Thyroid gland (tissue), 4 donors: ENCODE results near the gene SMIM32. TPM values are rescaled to one million over a fixed set of nuclear protein-coding genes. Genes with fewer than 3 reads are reported as not detected.

ENCODE experiments used
- DNase-seq, 2 donors: peaks; one replicate each; pipeline ENCODE4 v3.0.0-alpha.2; 2019
- H3K27ac ChIP-seq, 3 donors: fragments of 200-600 bp; sonication (generic); 1 replicate in 2 of 3; 2 replicates in 1 of 3; pipeline ENCODE4 v1.5.1; 2016 to 2019; ENCODE audit warnings: mild to moderate bottlenecking in 1 of 3, moderate library complexity in 1 of 3
- H3K27me3 ChIP-seq: fragments of 200-600 bp; sonication (generic); one replicate; pipeline ENCODE4 v1.5.1; 2019
- H3K36me3 ChIP-seq, 2 donors: fragments of 200-600 bp; sonication (generic); one replicate each; pipeline ENCODE4 v1.5.1; 2016 to 2019
- H3K4me1 ChIP-seq, 2 donors: fragments of 200-600 bp; sonication (generic); one replicate each; pipeline ENCODE4 v1.5.1; 2017 to 2019
- H3K4me3 ChIP-seq, 3 donors: fragments of 200-600 bp; sonication (generic); replicated peaks in 1 of 3; 1 replicate in 2 of 3; 2 replicates in 1 of 3; pipeline ENCODE4 v1.5.1; 2016; ENCODE audit warnings: mild to moderate bottlenecking in 1 of 3
- H3K9me3 ChIP-seq: fragments of 200-600 bp; sonication (generic); one replicate; pipeline ENCODE4 v1.5.1; 2017
- CTCF ChIP-seq, 6 experiments: fragments of 200-600 bp in 3 of 6; fragments of 450-650 bp in 3 of 6; sonication (generic) in 3 of 6; IDR thresholded peaks; one replicate each; pipeline ENCODE4 v1.5.1; 2016 to 2019; ENCODE audit warnings: antibody characterized with exemption in 6 of 6, mild to moderate bottlenecking in 2 of 6, inconsistent platforms in 1 of 6, moderate library complexity in 1 of 6
- POLR2A ChIP-seq, 2 donors: fragments of 450-650 bp; IDR thresholded peaks; one replicate each; pipeline ENCODE4 v1.6.1; 2017; ENCODE audit warnings: antibody characterized with exemption in 2 of 2, mild to moderate bottlenecking in 2 of 2, moderate library complexity in 1 of 2
- WGBS, 2 donors: methylation state at CpG; one replicate each; pipeline ENCODE4 v1.1.5; 2017; 5-methylcytosine and 5-hydroxymethylcytosine counted together
- intact Hi-C: fragments of 100-400 bp; cut with DNase I; formaldehyde crosslinking; loops from one replicate; pipeline ENCODE4 v1.15.1; 2023
- total RNA-seq, 4 donors: library from RNA; depleted of rRNA; stranded (reverse); fragments of >200 nt; gene quantifications; one replicate each; pipeline ENCODE4 v1.2.3, GENCODE V29; 2016

SMIM32 gene
- total RNA-seq, 4 donors from 2014 or later, result 0.44 TPM; not detected in 3

- no peaks in the 10 kb centered on the region for H3K27me3 ChIP-seq
- H3K4me3 ChIP-seq, result no peak overlapping the region
- H3K9me3 ChIP-seq, result no peaks in the 10 kb centered on the region
- intact Hi-C loops, result no loop called here
- peaks cover 8 to 12% of the 10 kb centered on the region in 2 donors for H3K4me1 ChIP-seq
- H3K36me3 ChIP-seq, result peaks cover 8 to 11% of the 10 kb centered on the region in 2 donors
- TF ChIP-seq POLR2A (IDR thresholded peaks at IDR 0.05) (no peak), CTCF (IDR thresholded peaks at IDR 0.05) (no peak)
- no peak overlapping the region for H3K27ac ChIP-seq
- no peak for DNase-seq
- WGBS, 2 donors, result 93 to 96% methylated on average over 1 of the region's 1 CpG
Observed at GRCh38 chr5:136149891-136150290, 43.1 kb downstream of the SMIM32 start.

- Histone ChIP-seq H3K27me3 (no peaks in the 10 kb centered on the region), H3K9me3 (no peaks in the 10 kb centered on the region), H3K27ac (no peak overlapping the region), H3K36me3 (no peaks in the 10 kb centered on the region), H3K4me1 (peaks cover 16 to 30% of the 10 kb centered on the region in 2 donors), H3K4me3 (no peak overlapping the region)
- no peak for DNase-seq
- intact Hi-C loops, result no loop called here
- TF ChIP-seq CTCF (IDR thresholded peaks at IDR 0.05) (no peak), POLR2A (IDR thresholded peaks at IDR 0.05) (no peak)
Observed at GRCh38 chr5:136147632-136148031, 45.3 kb downstream of the SMIM32 start.

GRCh38 chr5:136146201-136146600, 46.8 kb downstream of the SMIM32 start:
- no peaks in the 10 kb centered on the region for H3K9me3 ChIP-seq
- peaks cover 9 to 38% of the 10 kb centered on the region in 2 donors for H3K4me1 ChIP-seq
- H3K27ac ChIP-seq, result no peak overlapping the region
- no peak for TF ChIP-seq POLR2A (IDR thresholded peaks at IDR 0.05)
- no peak for TF ChIP-seq CTCF (IDR thresholded peaks at IDR 0.05)
- H3K4me3 ChIP-seq, result no peak overlapping the region
- no peak for DNase-seq
- no peaks in the 10 kb centered on the region for H3K27me3 ChIP-seq
- no peaks in the 10 kb centered on the region for H3K36me3 ChIP-seq
- intact Hi-C loops, result no loop called here
- 88 to 89% methylated on average over 3 of the region's 3 CpGs for WGBS, 2 donors

DNA sequence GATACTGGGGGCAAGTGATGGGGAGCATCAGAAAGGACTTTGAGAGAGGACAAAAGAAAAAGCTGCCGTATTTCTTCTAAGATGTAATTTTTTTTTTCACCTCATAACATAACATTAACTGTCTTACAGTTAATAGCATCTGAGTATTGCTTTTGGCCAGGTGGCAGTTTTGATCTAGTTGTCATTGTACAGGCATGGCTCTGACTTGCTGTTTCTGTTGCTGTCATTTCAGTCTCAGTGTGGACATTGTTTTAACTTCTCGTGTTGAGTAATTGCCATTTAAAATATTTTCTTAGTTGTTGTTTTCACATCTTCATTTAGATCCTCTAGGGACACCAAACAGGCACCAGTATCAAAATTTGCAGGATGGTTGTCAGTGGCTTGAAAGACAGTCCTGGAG, 47.9 kb downstream of the SMIM32 start:
- TF ChIP-seq POLR2A (IDR thresholded peaks at IDR 0.05) (no peak), CTCF (IDR thresholded peaks at IDR 0.05) (no peak)
- 61 to 67% methylated on average over 2 of the region's 2 CpGs for WGBS, 2 donors
- no peak overlapping the region for H3K27ac ChIP-seq
- no peak overlapping the region for H3K4me3 ChIP-seq
- H3K9me3 ChIP-seq, result no peaks in the 10 kb centered on the region
- no peaks in the 10 kb centered on the region for H3K36me3 ChIP-seq
- H3K27me3 ChIP-seq, result no peaks in the 10 kb centered on the region
- intact Hi-C loops, result no loop called here
- H3K4me1 ChIP-seq, result peaks cover 9 to 33% of the 10 kb centered on the region in 2 donors
- DNase-seq, result no peak

- Histone ChIP-seq H3K4me3 (no peak overlapping the region), H3K36me3 (no peaks in the 10 kb centered on the region), H3K27ac (no peak overlapping the region), H3K9me3 (no peaks in the 10 kb centered on the region), H3K4me1 (peaks cover 9 to 30% of the 10 kb centered on the region in 2 donors), H3K27me3 (no peaks in the 10 kb centered on the region)
- TF ChIP-seq CTCF (IDR thresholded peaks at IDR 0.05) (no peak), POLR2A (IDR thresholded peaks at IDR 0.05) (no peak)
- DNase-seq, result no peak
- WGBS, 2 donors, result 92 to 94% methylated on average over 3 of the region's 3 CpGs
- intact Hi-C loops, result no loop called here
Observed at GRCh38 chr5:136143763-136144162, 49.2 kb downstream of the SMIM32 start.
